LHCN-M2 (cell line): ENCODE data around the gene ZEB2. TPM values are rescaled to one million over a fixed set of nuclear protein-coding genes. Genes with fewer than 3 reads are reported as not detected.

Experiments used
- DNase-seq: peaks from one replicate; pipeline ENCODE4 v3.0.0-alpha.2; 2012; ENCODE audit warnings: low read depth
- total RNA-seq: library from RNA; depleted of rRNA; stranded (reverse); fragments of >200 nt; gene quantifications from 2 replicates; pipeline ENCODE4 v1.2.3, GENCODE V29; 2014

ZEB2 gene
- total RNA-seq, 1 experiment from 2014 or later, result 52.9 TPM

DNA sequence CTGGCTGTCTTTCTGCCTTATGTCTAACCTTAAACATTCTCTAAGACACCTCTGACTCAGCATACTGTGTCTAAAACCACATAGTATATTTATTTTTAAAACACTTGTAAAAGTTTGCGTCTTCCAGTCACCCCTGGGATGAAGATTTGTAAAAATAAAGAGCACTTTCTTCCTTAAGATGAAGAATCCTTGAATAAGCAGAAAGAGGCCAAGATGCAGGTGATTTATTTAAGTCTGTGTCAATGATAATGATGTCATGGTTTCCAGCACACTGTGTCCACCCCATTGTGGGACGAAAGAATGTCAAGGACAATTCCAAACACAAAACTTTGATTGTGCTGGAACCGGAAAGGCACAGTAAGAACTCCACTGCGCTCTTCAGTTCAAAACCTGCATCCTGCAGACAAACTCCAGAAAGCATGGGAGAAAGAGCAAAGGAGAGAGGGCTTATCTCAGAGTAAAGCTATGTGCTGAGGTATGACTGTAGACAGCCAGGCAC, 92.9 kb downstream of the ZEB2 start:
- DNase-seq, result peak; percentile 58

DNA sequence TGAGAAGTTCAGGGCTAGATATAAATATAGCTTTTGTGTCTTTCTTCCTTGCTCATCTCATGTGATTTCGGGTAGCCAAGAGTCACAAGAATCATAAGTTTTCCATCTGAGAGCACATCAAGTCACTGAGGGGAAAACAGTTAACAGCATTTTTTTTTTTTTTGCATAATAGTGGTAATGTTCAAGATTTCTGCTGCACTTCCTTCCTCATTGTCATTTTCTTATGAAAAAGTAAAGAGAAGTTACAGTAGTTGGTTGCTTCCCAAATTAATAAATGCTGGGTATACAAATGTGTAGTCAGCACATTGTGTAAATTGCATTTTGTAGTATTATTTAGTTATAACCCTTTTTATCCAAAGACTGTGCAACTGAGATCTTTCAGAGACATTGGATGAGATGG, 93.6 kb downstream of the ZEB2 start:
- no peak for DNase-seq

- DNase-seq, result no peak
Observed at GRCh38 chr2:144424559-144425240, 95.2 kb downstream of the ZEB2 start.

GRCh38 chr2:144421606-144422510, 98.1 kb downstream of the ZEB2 start:
- DNase-seq, result no peak

- no peak for DNase-seq
Observed at GRCh38 chr2:144419218-144419617, 100.7 kb downstream of the ZEB2 start.

GRCh38 chr2:144415386-144415785, 104.5 kb downstream of the ZEB2 start:
- no peak for DNase-seq

DNA sequence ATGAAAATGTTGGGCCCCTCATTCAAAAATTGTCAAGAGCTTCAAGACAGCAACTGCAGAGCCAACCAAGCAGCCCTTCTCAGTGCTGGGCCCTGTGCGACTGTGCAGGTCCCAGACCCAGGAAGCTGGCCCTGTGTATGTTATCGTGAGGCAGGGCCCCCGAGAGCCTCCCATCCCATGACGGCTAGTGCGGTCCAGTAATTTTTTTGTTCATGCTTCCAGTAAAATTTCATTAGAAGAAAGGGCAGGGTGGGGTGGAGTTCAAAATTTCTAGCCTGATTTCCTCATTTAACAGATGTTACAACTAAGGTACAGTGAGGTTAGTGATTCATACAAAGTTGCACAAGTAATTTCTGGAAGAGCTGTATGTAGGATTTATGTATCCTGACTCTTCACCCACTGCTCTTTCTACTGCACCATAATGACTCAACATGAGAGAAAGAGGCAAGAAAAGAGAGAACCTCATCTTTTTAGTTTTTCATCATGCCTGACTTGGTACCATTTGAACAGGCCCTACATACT, 105.5 kb downstream of the ZEB2 start:
- DNase-seq, result peak; percentile 98

- no peak for DNase-seq
Observed at GRCh38 chr2:144412709-144413108, 107.2 kb downstream of the ZEB2 start.

DNA sequence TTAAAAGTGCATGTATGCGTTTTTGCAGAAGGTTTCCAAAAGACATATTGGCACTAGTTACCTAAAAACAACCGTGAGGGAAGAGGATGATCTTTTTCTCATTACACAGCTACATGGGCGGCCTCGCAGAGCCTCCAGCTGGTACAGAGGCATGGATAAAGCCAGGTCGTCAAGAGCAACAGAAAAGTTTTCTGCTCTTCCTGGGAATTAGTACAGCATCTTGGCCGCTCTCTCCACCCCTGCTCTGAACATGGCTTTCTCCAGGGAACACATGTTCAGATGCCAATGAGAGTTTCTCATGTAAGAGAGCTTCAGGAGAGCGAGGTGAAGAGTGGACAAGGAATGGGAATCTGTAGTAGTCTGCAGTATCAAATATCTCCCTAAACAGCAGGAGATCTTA, 108.4 kb downstream of the ZEB2 start:
- no peak for DNase-seq

DNA sequence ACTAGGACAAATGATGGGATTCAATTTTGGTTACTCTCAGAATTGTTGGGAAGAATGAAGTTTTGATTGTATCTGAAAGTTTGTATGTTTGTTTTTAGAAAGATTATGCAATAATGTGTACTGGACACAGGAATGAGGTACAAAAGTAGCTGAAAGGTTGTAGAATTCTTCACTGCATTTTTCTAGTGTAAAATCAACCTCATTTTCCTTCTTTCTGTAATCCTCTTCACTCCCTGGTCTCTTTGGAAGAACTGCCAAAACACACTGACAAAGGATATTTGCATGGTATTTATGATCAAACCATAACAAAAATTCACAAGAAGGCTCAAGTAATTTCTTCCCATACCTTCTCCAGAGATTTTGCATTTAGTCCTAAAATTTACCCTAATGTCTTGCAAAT, 110.7 kb downstream of the ZEB2 start:
- DNase-seq, result no peak

GRCh38 chr2:144407262-144407661, 112.7 kb downstream of the ZEB2 start:
- no peak for DNase-seq

GRCh38 chr2:144405982-144406788, 113.7 kb downstream of the ZEB2 start:
- DNase-seq, result no peak

DNA sequence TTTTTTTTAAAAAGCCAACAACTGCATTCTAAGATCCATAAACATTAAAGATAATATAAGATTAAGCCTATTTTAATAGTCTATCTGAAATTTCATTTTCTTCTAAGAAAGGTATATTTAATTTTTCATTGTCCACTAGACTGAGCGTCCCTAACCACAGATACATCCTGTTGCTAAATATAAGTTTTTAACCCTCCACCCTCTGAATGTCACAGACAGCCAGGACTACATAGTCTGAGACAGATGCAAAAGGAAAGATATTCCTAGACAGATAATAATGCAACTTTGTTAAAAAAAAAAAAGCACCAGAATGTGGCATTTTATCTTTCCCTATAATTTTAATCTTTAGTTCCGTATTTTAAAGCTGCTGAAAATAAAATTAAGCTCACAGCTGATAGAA, 114.6 kb downstream of the ZEB2 start:
- DNase-seq, result peak; percentile 61

DNA sequence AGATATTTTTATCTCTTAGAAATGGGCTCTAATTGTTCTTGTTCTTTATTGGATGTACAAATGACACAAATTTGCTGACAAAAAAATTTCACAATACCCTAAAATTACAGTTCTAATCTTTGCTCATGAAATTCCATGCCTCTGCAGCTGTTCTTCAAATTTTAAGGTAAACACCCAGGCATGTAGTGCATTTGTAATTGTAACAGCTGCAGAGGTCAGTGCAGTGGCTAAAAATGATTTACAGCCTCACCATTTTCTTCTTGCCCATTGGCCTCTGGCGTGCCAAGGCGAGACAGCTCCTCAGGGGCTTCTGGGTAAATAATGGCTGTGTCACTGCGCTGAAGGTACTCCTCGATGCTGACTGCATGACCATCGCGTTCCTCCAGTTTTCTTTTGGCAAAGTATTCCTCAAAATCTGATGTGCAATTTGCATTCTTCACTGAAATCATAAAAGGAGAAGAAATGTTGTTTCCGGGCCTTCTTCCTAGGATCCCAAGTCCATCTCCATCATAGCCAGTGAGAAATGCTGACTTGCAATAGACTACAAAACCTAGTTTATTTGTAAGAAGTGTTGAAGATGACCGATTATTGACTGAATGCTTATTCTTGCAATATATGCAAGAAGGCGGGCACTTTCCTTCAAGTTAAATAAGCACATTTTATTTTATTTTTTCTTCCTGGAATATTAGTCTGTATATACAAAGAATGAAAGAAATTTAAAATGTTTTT, 115.2 kb downstream of the ZEB2 start:
- DNase-seq, result peak; percentile 98

GRCh38 chr2:144403933-144404332, 116.0 kb downstream of the ZEB2 start:
- peak; percentile 82 for DNase-seq

GRCh38 chr2:144402251-144402650, 117.7 kb downstream of the ZEB2 start:
- DNase-seq, result peak; percentile 90

DNA sequence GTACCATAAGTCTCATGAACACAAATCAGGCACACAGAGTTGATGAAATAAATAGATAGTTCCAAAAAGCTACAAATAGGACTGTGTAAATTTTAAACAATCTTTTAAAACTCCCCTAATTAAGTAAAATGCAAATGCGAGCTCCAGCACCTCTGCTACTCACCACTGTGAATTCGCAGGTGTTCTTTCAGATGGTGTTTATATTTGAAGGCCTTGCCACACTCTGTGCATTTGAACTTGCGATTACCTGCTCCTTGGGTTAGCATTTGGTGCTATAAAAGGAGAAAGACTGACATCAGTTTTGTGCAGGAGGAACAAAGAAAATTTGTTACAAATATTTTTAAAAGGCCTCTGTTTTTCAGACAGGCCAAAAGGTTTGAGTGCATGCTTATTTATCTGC, 118.9 kb downstream of the ZEB2 start:
- DNase-seq, result no peak

- no peak for DNase-seq
Observed at GRCh38 chr2:144396318-144396717, 123.6 kb downstream of the ZEB2 start.

DNA sequence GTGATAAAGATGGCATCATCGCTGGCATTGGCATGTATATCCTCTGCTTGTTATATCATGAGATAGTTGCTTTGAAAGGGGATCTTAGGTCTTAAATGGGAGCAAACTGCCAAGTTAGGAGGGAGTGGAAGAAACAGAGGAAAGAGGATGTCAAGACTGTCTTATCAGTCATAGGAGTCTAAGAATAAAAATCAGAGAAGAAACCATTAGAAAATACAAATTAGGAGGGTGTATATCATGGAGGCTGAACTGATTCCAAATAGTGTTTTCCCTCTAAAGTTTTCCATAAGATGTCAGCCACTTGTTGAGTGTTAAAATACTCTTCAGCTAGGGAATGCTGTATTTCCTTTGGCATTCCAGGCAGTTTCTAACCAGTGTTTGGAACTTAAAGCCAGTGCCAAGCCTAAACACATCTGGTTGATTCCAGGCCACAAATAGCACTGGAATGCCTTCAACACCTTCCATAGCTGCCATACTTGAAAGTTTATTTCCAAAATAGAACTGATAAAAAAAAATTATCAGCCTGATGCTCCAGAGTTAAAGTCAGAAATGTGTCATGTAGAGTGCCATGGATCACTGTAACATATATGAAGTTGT, 129.4 kb downstream of the ZEB2 start:
- DNase-seq, result no peak

DNA sequence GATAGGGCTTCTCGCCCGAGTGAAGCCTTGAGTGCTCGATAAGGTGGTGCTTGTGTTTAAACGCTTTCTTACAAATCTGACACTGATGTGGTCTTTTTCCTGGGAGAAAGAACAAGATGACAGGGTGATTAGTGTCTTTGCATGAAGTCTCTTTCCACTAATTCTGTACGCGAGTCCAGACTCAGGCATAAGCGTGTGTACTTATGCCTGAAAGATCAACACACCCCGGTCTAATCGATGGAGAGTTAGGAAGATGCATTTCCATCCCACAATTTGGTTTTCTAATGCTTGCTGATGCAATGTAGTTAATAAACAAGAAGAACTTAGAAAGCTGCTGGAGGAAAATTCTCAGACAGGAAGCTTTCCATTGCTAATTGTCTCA, 130.0 kb downstream of the ZEB2 start:
- no peak for DNase-seq
